H1 (cell line): ENCODE results near the gene PIGV. TPM values are rescaled to one million over a fixed set of nuclear protein-coding genes. Genes with fewer than 3 reads are reported as not detected.

Experiments used
- FOSL1 ChIP-seq: IDR thresholded peaks from 2 replicates; pipeline ENCODE4 v1.6.1; 2011; ENCODE audit warnings: mild to moderate bottlenecking, low read depth, low read length, moderate library complexity; ENCODE audit not compliant: insufficient read depth
- TCF12 ChIP-seq: IDR thresholded peaks from 2 replicates; pipeline ENCODE4 v1.6.1; 2011; ENCODE audit warnings: low read depth, mild to moderate bottlenecking, low read length
- polyA plus RNA-seq, 7 experiments: library from polyadenylated mRNA; depleted of rRNA in 3 of 7; stranded (reverse) in 5 of 7; unstranded in 2 of 7; fragments of >200 nt in 5 of 7; fragments of 200-250 nt in 2 of 7; gene quantifications; 1 replicate in 5 of 7; 2 replicates in 1 of 7; 4 replicates in 1 of 7; pipeline versions ENCODE4 v1.2.1 to v1.2.3, GENCODE V29; 2011 to 2013; ENCODE audit warnings: missing spikeins in 2 of 7, mixed read lengths in 2 of 7
- total RNA-seq: library from RNA; stranded (reverse); fragmentation: NEBNext Ultra II Directional; extraction: Animal tissue kit (Norgen Biotek cat#: 25700); gene quantifications from 2 replicates; pipeline ENCODE4 v1.2.1, GENCODE V29; 2021

PIGV gene
- total and polyA plus RNA-seq, 2 of the 8 experiments (the other 6 are each of a cell fraction or from before 2014, with no cell fraction given): 8.5 to 20.9 TPM

DNA sequence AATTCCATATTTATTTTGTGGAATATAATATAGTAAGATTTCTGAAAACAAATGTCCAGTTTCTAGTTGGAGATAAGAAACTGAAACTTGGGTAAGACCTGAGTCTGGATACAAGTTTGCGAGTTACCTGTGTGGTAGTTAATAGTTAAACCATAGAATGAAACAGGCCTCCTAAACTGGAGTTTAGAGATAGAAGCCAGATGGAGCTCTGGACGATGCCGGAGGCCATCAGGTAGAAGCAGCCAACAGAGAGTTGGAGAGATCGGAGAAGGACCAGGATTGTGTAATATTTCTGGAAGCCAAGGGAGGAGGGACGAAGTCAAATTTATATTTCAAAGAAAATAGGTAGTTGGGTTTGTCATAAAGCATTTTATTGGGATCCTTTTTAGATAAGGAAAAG is 46.8 kb upstream of the PIGV start (continued):
- TF ChIP-seq TCF12 (no peak), FOSL1 (no peak)
- TF ChIP-seq, all 59 proteins: peak for 0
